ENCODE data around the gene CHD3.

CHD3 gene

GRCh38 chr17:7875804-7876370 lies 12.7 kb upstream of the CHD3 start:
- DNase-seq: no peak

GRCh38 chr17:7878234-7878633 lies 10.4 kb upstream of the CHD3 start:
- DNase-seq: no peak

- no peak for DNase-seq
Observed at GRCh38 chr17:7880076-7880868, 8.3 kb upstream of the CHD3 start.

GRCh38 chr17:7881276-7882054 lies 7.1 kb upstream of the CHD3 start:
- DNase-seq: peak; percentile 81

GRCh38 chr17:7882068-7882467 lies 6.5 kb upstream of the CHD3 start:
- DNase-seq: peak; percentile 59

GRCh38 chr17:7882629-7883028 lies 6.0 kb upstream of the CHD3 start:
- DNase-seq: peak; percentile 24

- peak; percentile 27 for DNase-seq
Observed at GRCh38 chr17:7883781-7884386, 4.7 kb upstream of the CHD3 start.

- peak; percentile 54 for DNase-seq
Observed at GRCh38 chr17:7884581-7885366, 3.8 kb upstream of the CHD3 start.

GRCh38 chr17:7885367-7886226 lies 3.0 kb upstream of the CHD3 start:
- peak; percentile 85 for DNase-seq

- peak; percentile 65 for DNase-seq
Observed at GRCh38 chr17:7886227-7887037, 2.2 kb upstream of the CHD3 start.

GRCh38 chr17:7887038-7887481 lies 1.5 kb upstream of the CHD3 start:
- DNase-seq: no peak

GRCh38 chr17:7887482-7888183 lies 956 bp upstream of the CHD3 start:
- DNase-seq: peak; percentile 99

- DNase-seq: peak; percentile 98
Observed at GRCh38 chr17:7889166-7889955, 772 bp downstream of the CHD3 start.

GRCh38 chr17:7893187-7893880 lies 4.7 kb downstream of the CHD3 start:
- no peak for DNase-seq

- no peak for DNase-seq
Observed at GRCh38 chr17:7894226-7894625, 5.6 kb downstream of the CHD3 start.

- no peak for DNase-seq
Observed at GRCh38 chr17:7894866-7895265, 6.3 kb downstream of the CHD3 start.

- DNase-seq: no peak
Observed at GRCh38 chr17:7897090-7897489, 8.5 kb downstream of the CHD3 start.

GRCh38 chr17:7897773-7898172 lies 9.2 kb downstream of the CHD3 start:
- DNase-seq: no peak

Measured in NCI-H69 (cell line).